HUES48 (cell line): ENCODE data around the gene TBC1D4.
"Not testable (repeated sequence)": the region's sequence is repeated elsewhere in the genome, so short reads cannot be mapped to it uniquely, and the experiment has no call there.

ENCODE experiments used
- H3K27ac ChIP-seq: one replicate; pipeline ENCODE4 v1.7.0; 2013; ENCODE audit warnings: low read depth, low read length, inconsistent platforms
- H3K27me3 ChIP-seq: 2 replicates; pipeline ENCODE4 v1.6.1; 2013; ENCODE audit warnings: mild to moderate bottlenecking, low read length; ENCODE audit not compliant: control insufficient read depth, insufficient read depth
- H3K36me3 ChIP-seq: 2 replicates; pipeline ENCODE4 v1.6.1; 2013; ENCODE audit warnings: low read length; ENCODE audit not compliant: control insufficient read depth, insufficient read depth
- H3K4me1 ChIP-seq: 2 replicates; pipeline ENCODE4 v1.6.1; 2013; ENCODE audit warnings: mild to moderate bottlenecking, low read length; ENCODE audit not compliant: control insufficient read depth, insufficient read depth
- H3K4me3 ChIP-seq: 2 replicates; pipeline ENCODE4 v1.5.1; 2013; ENCODE audit warnings: mild to moderate bottlenecking, low read depth, low read length
- H3K9ac ChIP-seq: 2 replicates; pipeline ENCODE4 v1.6.1; 2013; ENCODE audit warnings: mild to moderate bottlenecking, low read depth, low read length, moderate library complexity
- H3K9me3 ChIP-seq: 2 replicates; pipeline ENCODE4 v1.6.1; 2013; ENCODE audit warnings: low read length; ENCODE audit not compliant: control insufficient read depth, insufficient read depth

The TBC1D4 gene

GRCh38 chr13:75356421-75356820 is 125.5 kb downstream of the TBC1D4 start:
- no peak overlapping the region for H3K9ac ChIP-seq
- H3K27me3 ChIP-seq: no peaks in the 10 kb centered on the region
- no peaks in the 10 kb centered on the region for H3K9me3 ChIP-seq
- H3K27ac ChIP-seq: no peak overlapping the region
- no peak overlapping the region for H3K4me3 ChIP-seq
- peaks cover 12% of the 10 kb centered on the region for H3K36me3 ChIP-seq
- peaks cover 18% of the 10 kb centered on the region for H3K4me1 ChIP-seq

GRCh38 chr13:75355609-75356008 is 126.4 kb downstream of the TBC1D4 start:
- no peak overlapping the region for H3K4me3 ChIP-seq
- H3K36me3 ChIP-seq: peaks cover 12% of the 10 kb centered on the region
- no peaks in the 10 kb centered on the region for H3K9me3 ChIP-seq
- no peaks in the 10 kb centered on the region for H3K27me3 ChIP-seq
- H3K27ac ChIP-seq: no peak overlapping the region
- H3K4me1 ChIP-seq: peaks cover 18% of the 10 kb centered on the region
- no peak overlapping the region for H3K9ac ChIP-seq

DNA sequence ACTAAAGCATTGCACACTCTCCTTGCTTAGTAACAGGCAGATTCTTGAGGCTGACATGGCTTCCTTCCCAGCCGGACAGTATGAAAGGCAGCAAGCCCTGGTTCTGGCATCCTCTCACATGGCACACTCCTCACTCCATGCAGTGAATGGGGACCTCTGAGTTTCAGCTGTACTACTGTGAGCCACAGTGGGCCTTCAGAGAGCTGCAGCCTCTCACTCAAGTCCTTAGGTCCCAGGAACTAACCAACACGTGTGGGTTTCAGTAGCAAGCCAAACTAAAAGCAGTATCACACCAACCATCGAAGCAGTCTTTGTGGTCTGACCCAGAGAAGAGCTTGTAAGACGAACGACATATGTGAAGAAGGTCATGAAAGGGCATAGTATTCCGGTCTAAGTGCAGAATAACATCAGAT is 128.2 kb downstream of the TBC1D4 start:
- Histone ChIP-seq H3K27ac (no peak overlapping the region), H3K36me3 (peaks cover 12% of the 10 kb centered on the region)

DNA sequence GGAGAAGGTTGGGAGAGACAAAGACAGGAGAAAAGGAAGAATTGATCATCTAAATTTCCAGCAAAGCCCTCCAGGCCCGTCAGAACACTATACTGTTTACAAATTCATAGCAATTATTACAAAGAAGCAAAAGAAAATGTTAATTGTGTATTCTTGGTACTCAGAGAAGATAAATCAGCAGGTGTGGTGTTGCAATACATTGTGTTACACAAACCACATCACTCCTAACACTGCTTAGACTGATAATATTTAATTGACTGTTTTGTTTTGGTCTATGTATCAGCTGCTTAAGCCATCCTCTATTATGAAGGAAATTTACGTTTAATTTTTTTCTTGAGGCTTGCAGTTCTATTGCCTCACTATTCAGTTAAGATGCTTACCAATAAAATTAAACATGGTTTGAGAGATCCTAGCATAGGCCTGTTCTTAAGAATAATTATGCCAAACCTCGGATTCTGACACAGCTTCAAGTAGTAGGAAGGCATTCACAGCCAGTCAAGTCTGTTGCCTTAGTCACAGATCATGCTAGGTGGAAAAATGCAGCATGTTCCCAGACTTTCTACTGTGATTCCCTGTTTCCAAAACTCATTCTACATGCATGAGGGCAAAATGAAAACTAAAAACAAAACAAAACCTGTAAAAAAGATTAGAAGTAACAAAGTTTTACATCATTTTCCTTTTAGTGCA is 129.2 kb downstream of the TBC1D4 start:
- no peaks in the 10 kb centered on the region for H3K27me3 ChIP-seq
- no peak overlapping the region for H3K4me3 ChIP-seq
- H3K4me1 ChIP-seq: peaks cover 6% of the 10 kb centered on the region; the same call in 1 of the 2 replicates
- H3K36me3 ChIP-seq: peaks cover 13% of the 10 kb centered on the region
- no peak overlapping the region for H3K27ac ChIP-seq
- no peak overlapping the region for H3K9ac ChIP-seq
- no peaks in the 10 kb centered on the region for H3K9me3 ChIP-seq

More for the DNA sequence above, 128.2 kb downstream of the TBC1D4 start:
- Histone ChIP-seq H3K9me3 (no peaks in the 10 kb centered on the region), H3K4me3 (no peak overlapping the region), H3K27me3 (no peaks in the 10 kb centered on the region), H3K9ac (no peak overlapping the region), H3K4me1 (peaks cover 7% of the 10 kb centered on the region)

- H3K27ac ChIP-seq, H3K9me3 ChIP-seq, H3K4me1 ChIP-seq, H3K9ac ChIP-seq, H3K27me3 ChIP-seq, H3K4me3 ChIP-seq: not testable (repeated sequence)
- peaks cover 13% of the 10 kb centered on the region for H3K36me3 ChIP-seq
Measured at GRCh38 chr13:75351538-75351937, 130.4 kb downstream of the TBC1D4 start.

DNA sequence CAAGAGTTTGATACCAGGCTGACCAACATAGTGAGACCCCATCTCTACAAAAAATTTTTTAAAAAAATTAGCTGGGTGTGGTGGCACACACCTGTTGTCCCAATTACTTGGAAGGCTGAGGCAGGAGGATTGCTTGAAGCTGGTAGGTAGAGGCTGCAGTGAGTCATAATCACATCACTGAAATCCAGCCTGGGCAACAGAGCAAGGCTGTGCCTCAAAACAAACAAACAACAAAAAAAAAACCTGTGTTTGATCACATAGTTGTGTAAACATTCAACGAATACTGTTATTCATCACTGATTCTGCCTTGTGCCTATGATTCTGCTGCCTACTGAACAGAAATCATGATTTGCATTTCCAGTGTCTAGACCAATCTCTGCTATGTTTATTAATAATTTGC is 134.0 kb downstream of the TBC1D4 start:
- H3K27ac ChIP-seq: no peak overlapping the region
- no peaks in the 10 kb centered on the region for H3K9me3 ChIP-seq

DNA sequence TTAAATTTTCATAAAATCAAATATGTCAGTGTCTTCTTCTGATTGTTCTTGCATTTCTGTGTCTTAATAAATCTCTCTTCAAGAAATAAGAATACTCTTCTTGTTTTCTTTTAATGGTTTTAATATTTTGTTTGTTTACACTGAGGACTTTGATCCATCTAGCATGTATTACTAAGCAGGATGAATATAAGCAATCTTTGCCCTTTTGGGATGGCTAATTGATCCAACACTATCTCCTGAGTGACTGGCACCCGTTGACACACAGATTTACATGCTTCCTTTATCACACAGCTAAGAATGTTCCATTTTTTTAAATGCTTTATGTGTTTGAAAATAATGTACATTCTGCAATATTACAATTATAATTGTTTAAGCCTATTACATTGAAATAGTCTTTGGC is 134.5 kb downstream of the TBC1D4 start:
- Histone ChIP-seq H3K9me3 (no peaks in the 10 kb centered on the region), H3K36me3 (peaks cover 2% of the 10 kb centered on the region; the same call in 1 of the 2 replicates), H3K4me1 (no peaks in the 10 kb centered on the region), H3K27me3 (no peaks in the 10 kb centered on the region), H3K9ac (no peak overlapping the region), H3K27ac (no peak overlapping the region), H3K4me3 (no peak overlapping the region)

More for the DNA sequence above, 134.0 kb downstream of the TBC1D4 start:
- Histone ChIP-seq H3K36me3 (peaks cover 2% of the 10 kb centered on the region; the same call in 1 of the 2 replicates), H3K4me1 (no peaks in the 10 kb centered on the region), H3K4me3 (no peak overlapping the region), H3K9ac (no peak overlapping the region), H3K27me3 (no peaks in the 10 kb centered on the region)

DNA sequence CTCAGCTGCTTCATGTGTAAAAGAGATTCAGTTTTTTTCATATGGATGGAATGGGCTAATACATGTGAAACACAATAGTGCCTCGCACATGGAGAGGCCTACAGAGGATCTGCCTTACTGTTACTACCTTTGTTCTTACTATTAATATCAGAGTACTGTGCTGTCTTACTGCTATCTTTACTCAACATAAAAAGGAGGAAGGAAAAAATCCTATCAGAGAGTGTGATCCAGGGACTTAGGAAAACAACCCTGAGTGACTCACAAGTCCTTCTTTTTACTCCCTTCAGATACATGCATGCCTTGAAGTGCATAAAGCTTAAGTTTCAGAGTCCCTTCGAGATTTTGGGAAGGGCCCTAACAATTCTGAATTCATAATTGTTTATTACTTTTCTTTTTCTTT is 136.8 kb downstream of the TBC1D4 start:
- Histone ChIP-seq H3K9me3 (no peaks in the 10 kb centered on the region), H3K9ac (no peak overlapping the region), H3K27ac (no peak overlapping the region)

DNA sequence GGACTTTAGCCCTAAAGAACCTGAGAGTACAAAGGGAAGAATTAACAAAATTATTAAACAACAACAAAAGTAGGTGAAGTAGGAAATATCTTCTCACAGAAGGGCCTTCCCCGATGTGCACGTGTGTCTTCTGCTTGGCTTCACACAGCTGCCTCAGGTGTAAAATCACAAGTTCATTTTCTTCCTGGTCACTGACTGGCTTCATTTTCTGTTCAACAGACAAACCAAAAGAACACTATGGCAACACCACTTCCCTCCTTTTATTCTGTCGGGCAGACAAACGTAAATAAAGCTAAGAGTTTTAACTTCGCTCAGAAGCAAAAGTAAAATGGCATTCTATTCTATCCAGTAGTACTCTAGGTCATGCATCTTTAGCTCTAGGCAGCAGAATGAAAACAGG is 140.9 kb downstream of the TBC1D4 start:
- Histone ChIP-seq H3K27ac (no peak overlapping the region), H3K36me3 (peaks cover 10% of the 10 kb centered on the region), H3K4me1 (no peaks in the 10 kb centered on the region), H3K9ac (no peak overlapping the region), H3K4me3 (no peak overlapping the region), H3K9me3 (no peaks in the 10 kb centered on the region), H3K27me3 (no peaks in the 10 kb centered on the region)

More for the DNA sequence above, 136.8 kb downstream of the TBC1D4 start:
- H3K36me3 ChIP-seq: peaks cover 6% of the 10 kb centered on the region
- no peaks in the 10 kb centered on the region for H3K27me3 ChIP-seq
- no peak overlapping the region for H3K4me3 ChIP-seq
- H3K4me1 ChIP-seq: no peaks in the 10 kb centered on the region

- H3K36me3 ChIP-seq: peaks cover 22% of the 10 kb centered on the region
Measured at GRCh38 chr13:75339635-75340374, 142.2 kb downstream of the TBC1D4 start.

More at GRCh38 chr13:75339635-75340374, 142.2 kb downstream of the TBC1D4 start:
- no peaks in the 10 kb centered on the region for H3K4me1 ChIP-seq
- no peaks in the 10 kb centered on the region for H3K9me3 ChIP-seq
- H3K4me3 ChIP-seq: no peak overlapping the region
- no peaks in the 10 kb centered on the region for H3K27me3 ChIP-seq
- no peak overlapping the region for H3K27ac ChIP-seq
- H3K9ac ChIP-seq: no peak overlapping the region
